IMR-90 (cell line): ENCODE data around the gene MTX3. TPM values are rescaled to one million over a fixed set of nuclear protein-coding genes. Genes with fewer than 3 reads are reported as not detected.

Experiments used
- ATAC-seq: fragments of 200-7000 bp; cut with Tn5 transposase; 2 replicates; pipeline ENCODE4 v1.9.1; 2020; ENCODE audit warnings: low read depth, mild to moderate bottlenecking, moderate library complexity
- BruUV-seq: library from RNA; stranded (reverse); fragments of 400-500 nt; replicated peaks from 2 replicates; lab custom pipeline; 2021; lab: Mats Ljungman, UMichigan
- CTCF ChIA-PET: fragments of 300-600 bp; formaldehyde crosslinking; extraction: SDS; loops from one replicate; lab custom pipeline; 2021; ENCODE audit warnings: antibody characterized with exemption; lab: Yijun Ruan, JAX
- POLR2A ChIA-PET: fragments of 300-600 bp; sonication (Branson Sonifier 250); formaldehyde crosslinking; loops from one replicate; lab custom pipeline; 2022; ENCODE audit warnings: antibody characterized with exemption; ENCODE audit not compliant: unreplicated experiment; lab: Charles Lee
- DNase-seq: peaks from one replicate; pipeline ENCODE4 v3.0.0; 2013
- H2AFZ ChIP-seq: replicated peaks from 2 replicates; pipeline ENCODE3; 2013; ENCODE audit warnings: low read length, mild to moderate bottlenecking; ENCODE audit not compliant: poor library complexity
- H2AK5ac ChIP-seq: 2 replicates; pipeline ENCODE4 v1.6.1; 2013; ENCODE audit warnings: low read depth, low read length, inconsistent platforms
- H2AK9ac ChIP-seq: replicated peaks from 2 replicates; pipeline ENCODE3; 2013; ENCODE audit warnings: mild to moderate bottlenecking, low read depth, low read length, moderate library complexity; ENCODE audit not compliant: poor library complexity
- H2BK120ac ChIP-seq: 2 replicates; pipeline ENCODE4 v1.6.1; 2013; ENCODE audit warnings: low read depth, low read length, inconsistent platforms
- H2BK15ac ChIP-seq: 3 replicates; pipeline ENCODE4 v1.6.1; 2013; ENCODE audit warnings: low read depth, low read length, inconsistent platforms
- H2BK20ac ChIP-seq: 2 replicates; pipeline ENCODE4 v1.6.1; 2013; ENCODE audit warnings: low read depth, mild to moderate bottlenecking, inconsistent platforms, low read length, moderate library complexity
- H2BK5ac ChIP-seq: 2 replicates; pipeline ENCODE4 v1.6.1; 2013; ENCODE audit warnings: mild to moderate bottlenecking, low read depth, low read length, inconsistent platforms; ENCODE audit not compliant: poor library complexity, severe bottlenecking
- H3K14ac ChIP-seq: replicated peaks from 2 replicates; pipeline ENCODE4 v1.6.1; 2013; ENCODE audit warnings: low read depth, low read length, inconsistent platforms
- H3K18ac ChIP-seq: 2 replicates; pipeline ENCODE4 v1.6.1; 2013; ENCODE audit warnings: low read depth, low read length, control low read depth
- H3K23ac ChIP-seq: 2 replicates; pipeline ENCODE4 v1.6.1; 2013; ENCODE audit warnings: low read depth, low read length, inconsistent platforms
- H3K27ac ChIP-seq: 2 replicates; pipeline ENCODE4 v1.5.1; 2013; ENCODE audit warnings: mild to moderate bottlenecking, control low read depth, low read length; ENCODE audit not compliant: insufficient read depth
- H3K27me3 ChIP-seq: 2 replicates; pipeline ENCODE4 v1.6.1; 2013; ENCODE audit warnings: low read length; ENCODE audit not compliant: control insufficient read depth, insufficient read depth
- H3K36me3 ChIP-seq: 2 replicates; pipeline ENCODE4 v1.6.1; 2013; ENCODE audit warnings: low read length, mixed read lengths; ENCODE audit not compliant: control insufficient read depth, insufficient read depth
- H3K4ac ChIP-seq: 2 replicates; pipeline ENCODE4 v1.6.1; 2013; ENCODE audit warnings: low read depth, low read length, inconsistent platforms
- H3K4me1 ChIP-seq: 2 replicates; pipeline ENCODE4 v1.6.1; 2013; ENCODE audit warnings: low read length, mixed read lengths; ENCODE audit not compliant: control insufficient read depth, insufficient read depth
- H3K4me2 ChIP-seq: 2 replicates; pipeline ENCODE4 v1.6.1; 2013; ENCODE audit warnings: low read depth, mild to moderate bottlenecking, control low read depth, low read length, moderate library complexity
- H3K4me3 ChIP-seq: 2 replicates; pipeline ENCODE4 v1.5.1; 2013; ENCODE audit warnings: low read depth, mild to moderate bottlenecking, control low read depth, low read length, moderate library complexity; ENCODE audit not compliant: insufficient read depth
- H3K56ac ChIP-seq: 2 replicates; pipeline ENCODE4 v1.6.1; 2013; ENCODE audit warnings: low read length, inconsistent platforms; ENCODE audit not compliant: insufficient read depth; ENCODE audit errors: extremely low read depth
- H3K79me1 ChIP-seq, 2 experiments: 2 replicates each; pipeline ENCODE4 v1.6.1; 2013; ENCODE audit warnings: low read length in 2 of 2, inconsistent platforms in 1 of 2, low read depth in 1 of 2
- H3K9ac ChIP-seq: 2 replicates; pipeline ENCODE4 v1.6.1; 2013; ENCODE audit warnings: low read depth, low read length, control low read depth
- H3K9me1 ChIP-seq: 2 replicates; pipeline ENCODE4 v1.6.1; 2013; ENCODE audit warnings: low read length, inconsistent platforms; ENCODE audit not compliant: insufficient read depth
- H3K9me3 ChIP-seq: 2 replicates; pipeline ENCODE4 v1.6.1; 2013; ENCODE audit warnings: low read length; ENCODE audit not compliant: control insufficient read depth, insufficient read depth
- H4K20me1 ChIP-seq: 2 replicates; pipeline ENCODE4 v1.6.1; 2013; ENCODE audit warnings: low read length, inconsistent platforms; ENCODE audit not compliant: insufficient read depth
- H4K5ac ChIP-seq: 2 replicates; pipeline ENCODE4 v1.6.1; 2013; ENCODE audit warnings: mild to moderate bottlenecking, low read depth, low read length, control low read depth
- H4K8ac ChIP-seq, 2 experiments: 2 replicates each; pipeline ENCODE4 v1.6.1; 2013; ENCODE audit warnings: low read depth in 2 of 2, low read length in 2 of 2, control low read depth in 1 of 2, inconsistent platforms in 1 of 2
- H4K91ac ChIP-seq: 2 replicates; pipeline ENCODE4 v1.6.1; 2013; ENCODE audit warnings: low read depth, low read length, inconsistent platforms; ENCODE audit not compliant: insufficient read depth
- BHLHE40 ChIP-seq: fragments of 150-350 bp; IDR thresholded peaks from 2 replicates; pipeline ENCODE4 v1.6.1; 2016; ENCODE audit warnings: mild to moderate bottlenecking, low read depth, low read length
- CEBPB ChIP-seq: IDR thresholded peaks from 2 replicates; pipeline ENCODE4 v1.6.1; 2012; ENCODE audit warnings: low read depth, low read length, improper control_type of control experiment
- CHD1 ChIP-seq: IDR thresholded peaks from 2 replicates; pipeline ENCODE4 v1.6.1; 2012; ENCODE audit warnings: low read depth, low read length, improper control_type of control experiment
- ELK1 ChIP-seq: fragments of 150-350 bp; IDR thresholded peaks from 2 replicates; pipeline ENCODE4 v1.6.1; 2016; ENCODE audit warnings: low read depth, mild to moderate bottlenecking, low read length, moderate library complexity, borderline replicate concordance
- MAZ ChIP-seq: IDR thresholded peaks from 2 replicates; pipeline ENCODE4 v1.6.1; 2012; ENCODE audit warnings: low read depth, mild to moderate bottlenecking, low read length, improper control_type of control experiment, moderate library complexity, borderline replicate concordance
- MXI1 ChIP-seq: IDR thresholded peaks from 2 replicates; pipeline ENCODE4 v1.6.1; 2012; ENCODE audit warnings: low read depth, mild to moderate bottlenecking, low read length, moderate library complexity, borderline replicate concordance
- NFE2L2 ChIP-seq: fragments of 150-350 bp; IDR thresholded peaks from 2 replicates; pipeline ENCODE4 v1.6.1; 2016; ENCODE audit warnings: low read depth, mild to moderate bottlenecking, low read length
- POLR2A ChIP-seq: IDR thresholded peaks from 2 replicates; pipeline ENCODE4 v1.6.1; 2012; ENCODE audit warnings: mild to moderate bottlenecking, low read depth, low read length
- RAD21 ChIP-seq: IDR thresholded peaks from 2 replicates; pipeline ENCODE4 v1.6.1; 2012; ENCODE audit warnings: low read length, improper control_type of control experiment
- RCOR1 ChIP-seq: IDR thresholded peaks from 2 replicates; pipeline ENCODE4 v1.6.1; 2012; ENCODE audit warnings: mild to moderate bottlenecking, low read length, improper control_type of control experiment; ENCODE audit not compliant: insufficient replicate concordance
- RFX5 ChIP-seq: IDR thresholded peaks from 2 replicates; pipeline ENCODE4 v1.8.0; 2012; ENCODE audit warnings: low read depth, mild to moderate bottlenecking, low read length, moderate library complexity
- SMC3 ChIP-seq: fragments of 150-350 bp; IDR thresholded peaks from 2 replicates; pipeline ENCODE4 v1.6.1; 2016; ENCODE audit warnings: low read depth, mild to moderate bottlenecking, antibody characterized with exemption, low read length, moderate library complexity
- dilution Hi-C: fragments of 300-500 bp; cut with HindIII; formaldehyde crosslinking; loops from one replicate; pipeline ENCODE4 v1.14.3; 2018; ENCODE audit warnings: low sequenced_read_pairs; ENCODE audit not compliant: unreplicated experiment
- in situ Hi-C: fragments of 300-500 bp; cut with MboI; formaldehyde crosslinking; loops from 3 replicates; pipeline ENCODE4 v1.14.3; 2019; ENCODE audit warnings: low sequenced_read_pairs, inconsistent platforms, mixed read lengths
- intact Hi-C: fragments of 100-400 bp; cut with micrococcal nuclease; formaldehyde crosslinking; loops from 2 replicates; pipeline ENCODE4 v1.10.0; 2022
- polyA plus RNA-seq, 3 experiments: library from polyadenylated mRNA; depleted of rRNA; stranded (reverse); fragments of >200 nt; gene quantifications; 2 replicates each; pipeline ENCODE4 v1.2.3, GENCODE V29; 2012; ENCODE audit warnings: low replicate concordance in 1 of 3
- total RNA-seq: library from RNA; depleted of rRNA; stranded (reverse); fragments of >200 nt; gene quantifications from 2 replicates; pipeline ENCODE4 v1.2.3, GENCODE V29; 2012
- TF ChIP-seq, protein P1 (sequence below): conservative IDR thresholded peaks from 2 replicates; pipeline ENCODE4 v1.5.1; 2012; ENCODE audit warnings: mild to moderate bottlenecking, low read depth, low read length, improper control_type of control experiment

MTX3 gene
- total and polyA plus RNA-seq, 2 of the 4 experiments (the other 2 are of a cell fraction) = 6.6 to 12.7 TPM

GRCh38 chr5:80026841-80027240 lies 35.8 kb upstream of the MTX3 start:
- Histone ChIP-seq H3K9ac (no peak overlapping the region), H4K91ac (no peak overlapping the region), H2BK120ac (no peak overlapping the region), H3K79me1 (no peaks in the 10 kb centered on the region), H3K4me1 (no peaks in the 10 kb centered on the region), H2BK15ac (no peak overlapping the region), H3K9me3 (no peaks in the 10 kb centered on the region), H3K18ac (no peak overlapping the region), H2AK5ac (no peak overlapping the region), H3K14ac (no peak overlapping the region), H2BK20ac (no peak overlapping the region), H3K23ac (no peak overlapping the region), H2BK5ac (no peak overlapping the region), H3K4me3 (no peak overlapping the region), H3K4ac (no peak overlapping the region), H3K27ac (no peak overlapping the region), H4K20me1 (no peaks in the 10 kb centered on the region), H2AK9ac (no peak overlapping the region), H4K5ac (no peak overlapping the region), H4K8ac (no peak overlapping the region), H3K4me2 (no peak overlapping the region), H3K27me3 (peaks cover 12% of the 10 kb centered on the region), H3K36me3 (no peaks in the 10 kb centered on the region), H3K56ac (no peak overlapping the region), H3K9me1 (no peaks in the 10 kb centered on the region), H2AFZ (no peak overlapping the region)
- no TSS peak for BruUV-seq
- no peak for DNase-seq
- TF ChIP-seq CEBPB = no peak
- no peak for TF ChIP-seq RAD21
- TF ChIP-seq ELK1 = no peak
- no peak for TF ChIP-seq CHD1
- TF ChIP-seq RCOR1 = no peak
- TF ChIP-seq RFX5 = no peak
- TF ChIP-seq BHLHE40 = no peak
- TF ChIP-seq NFE2L2 = no peak
- TF ChIP-seq POLR2A = no peak
- TF ChIP-seq, protein P1, sequence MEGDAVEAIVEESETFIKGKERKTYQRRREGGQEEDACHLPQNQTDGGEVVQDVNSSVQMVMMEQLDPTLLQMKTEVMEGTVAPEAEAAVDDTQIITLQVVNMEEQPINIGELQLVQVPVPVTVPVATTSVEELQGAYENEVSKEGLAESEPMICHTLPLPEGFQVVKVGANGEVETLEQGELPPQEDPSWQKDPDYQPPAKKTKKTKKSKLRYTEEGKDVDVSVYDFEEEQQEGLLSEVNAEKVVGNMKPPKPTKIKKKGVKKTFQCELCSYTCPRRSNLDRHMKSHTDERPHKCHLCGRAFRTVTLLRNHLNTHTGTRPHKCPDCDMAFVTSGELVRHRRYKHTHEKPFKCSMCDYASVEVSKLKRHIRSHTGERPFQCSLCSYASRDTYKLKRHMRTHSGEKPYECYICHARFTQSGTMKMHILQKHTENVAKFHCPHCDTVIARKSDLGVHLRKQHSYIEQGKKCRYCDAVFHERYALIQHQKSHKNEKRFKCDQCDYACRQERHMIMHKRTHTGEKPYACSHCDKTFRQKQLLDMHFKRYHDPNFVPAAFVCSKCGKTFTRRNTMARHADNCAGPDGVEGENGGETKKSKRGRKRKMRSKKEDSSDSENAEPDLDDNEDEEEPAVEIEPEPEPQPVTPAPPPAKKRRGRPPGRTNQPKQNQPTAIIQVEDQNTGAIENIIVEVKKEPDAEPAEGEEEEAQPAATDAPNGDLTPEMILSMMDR = no peak
- TF ChIP-seq MAZ = no peak
- TF ChIP-seq MXI1 = no peak
- no peak for TF ChIP-seq SMC3
- POLR2A ChIA-PET = no interaction called here
- dilution Hi-C loops = no loop called here
- CTCF ChIA-PET = no interaction called here
- in situ Hi-C loops = no loop called here
- intact Hi-C loops = no loop called here
- ATAC-seq = no peak
